DND-41 (cell line): ENCODE data around the gene POLD1.

Experiments
- ATAC-seq: fragments of 200-7000 bp; cut with Tn5 transposase; 3 replicates; pipeline ENCODE4 v1.9.1; 2021; ENCODE audit warnings: low read depth; ENCODE audit not compliant: insufficient read depth
- DNase-seq: peaks from one replicate; pipeline ENCODE4 v3.0.0-alpha.2; 2020
- H2AFZ ChIP-seq: 2 replicates; pipeline ENCODE4 v1.6.0; 2012; ENCODE audit warnings: low read depth, low read length
- H3K27ac ChIP-seq: 2 replicates; pipeline ENCODE4 v1.5.1; 2012; ENCODE audit warnings: low read length, inconsistent platforms
- H3K27me3 ChIP-seq: fragments of 200-600 bp; sonication (generic); 2 replicates; pipeline ENCODE4 v1.6.0; 2012; ENCODE audit warnings: low read length, mild to moderate bottlenecking, inconsistent platforms; ENCODE audit not compliant: insufficient read depth, poor library complexity
- H3K36me3 ChIP-seq: 2 replicates; pipeline ENCODE4 v1.5.1; 2012; ENCODE audit warnings: low read length, inconsistent platforms; ENCODE audit not compliant: insufficient read depth
- H3K4me1 ChIP-seq: 2 replicates; pipeline ENCODE4 v1.5.1; 2012; ENCODE audit warnings: mild to moderate bottlenecking, low read length; ENCODE audit not compliant: insufficient read depth
- H3K4me2 ChIP-seq: 2 replicates; pipeline ENCODE4 v1.6.0; 2012; ENCODE audit warnings: mild to moderate bottlenecking, moderate library complexity, low read length, inconsistent platforms; ENCODE audit not compliant: insufficient read depth
- H3K4me3 ChIP-seq, 2 experiments: fragments of 200-600 bp in 1 of 2; shearing (Covaris generic) in 1 of 2; 2 replicates each; pipeline ENCODE4 v1.5.1; 2012 to 2016; ENCODE audit warnings: inconsistent platforms in 2 of 2, low read length in 2 of 2, mild to moderate bottlenecking in 2 of 2, low read depth in 1 of 2, moderate library complexity in 1 of 2
- H3K79me2 ChIP-seq: 2 replicates; pipeline ENCODE4 v1.6.0; 2012; ENCODE audit warnings: low read length, inconsistent platforms; ENCODE audit not compliant: insufficient read depth
- H3K9ac ChIP-seq: 2 replicates; pipeline ENCODE4 v1.6.0; 2012; ENCODE audit warnings: low read depth, mild to moderate bottlenecking, inconsistent platforms, low read length, moderate library complexity
- H3K9me3 ChIP-seq: 2 replicates; pipeline ENCODE4 v1.5.1; 2012; ENCODE audit warnings: low read length, moderate library complexity, mild to moderate bottlenecking, inconsistent platforms; ENCODE audit not compliant: insufficient read depth, severe bottlenecking
- H4K20me1 ChIP-seq: 2 replicates; pipeline ENCODE4 v1.6.0; 2012; ENCODE audit warnings: low read length; ENCODE audit not compliant: insufficient read depth
- CTCF ChIP-seq: IDR thresholded peaks from 2 replicates; pipeline ENCODE4 v1.5.1; 2012; ENCODE audit warnings: borderline replicate concordance, low read length, moderate library complexity, mild to moderate bottlenecking; ENCODE audit not compliant: poor library complexity, severe bottlenecking; ENCODE audit errors: extremely low read depth
- EZH2 ChIP-seq: IDR thresholded peaks from 3 replicates; pipeline ENCODE4 v1.6.1; 2012; ENCODE audit warnings: borderline replicate concordance, low read depth, mild to moderate bottlenecking, moderate library complexity, low read length, inconsistent platforms; ENCODE audit not compliant: severe bottlenecking

The POLD1 gene

DNA sequence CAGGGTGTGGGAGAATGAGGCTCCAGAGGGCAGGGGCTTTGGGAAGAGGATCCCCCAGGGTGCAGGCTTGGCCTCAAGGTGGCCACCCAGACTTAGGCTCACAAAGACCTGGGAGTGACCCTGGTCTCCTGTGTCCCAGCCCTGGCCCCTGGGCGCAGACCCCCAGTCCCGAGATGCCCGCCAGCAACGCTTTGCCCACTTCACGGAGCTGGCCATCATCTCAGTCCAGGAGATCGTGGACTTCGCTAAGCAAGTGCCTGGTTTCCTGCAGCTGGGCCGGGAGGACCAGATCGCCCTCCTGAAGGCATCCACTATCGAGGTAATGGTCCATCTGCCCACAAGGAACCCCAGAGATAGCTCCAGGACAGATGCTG lies 5.3 kb upstream of the POLD1 start:
- Histone ChIP-seq H3K27ac (no peak overlapping the region), H3K79me2 (peaks cover 12% of the 10 kb centered on the region), H3K9me3 (no peaks in the 10 kb centered on the region), H3K4me1 (peaks cover 25% of the 10 kb centered on the region), H3K36me3 (peaks cover 55% of the 10 kb centered on the region), H3K4me3 (no peak overlapping the region), H3K9ac (no peak overlapping the region), H3K27me3 (no peaks in the 10 kb centered on the region), H4K20me1 (peaks cover 34% of the 10 kb centered on the region), H2AFZ (no peak overlapping the region), H3K4me2 (no peak overlapping the region)
- ATAC-seq (no peak), DNase-seq (no peak)
- TF ChIP-seq EZH2: no peak
- no peak for TF ChIP-seq CTCF

DNA sequence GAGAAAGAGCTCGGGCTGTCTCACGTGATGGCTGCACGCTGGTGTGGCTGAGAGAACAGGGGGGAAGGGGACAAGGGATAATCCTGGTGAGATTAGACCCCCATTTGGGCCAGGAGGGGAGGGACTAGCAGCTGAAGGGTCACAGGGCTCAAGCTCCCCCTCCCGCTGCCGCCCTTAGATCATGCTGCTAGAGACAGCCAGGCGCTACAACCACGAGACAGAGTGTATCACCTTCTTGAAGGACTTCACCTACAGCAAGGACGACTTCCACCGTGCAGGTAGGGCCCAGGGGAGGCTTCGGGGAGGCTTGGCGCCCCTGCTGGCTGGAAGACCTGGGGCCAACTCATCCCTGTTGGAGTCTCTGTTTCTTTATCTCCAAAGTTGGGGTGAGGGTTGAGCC lies 4.5 kb upstream of the POLD1 start:
- peaks cover 26% of the 10 kb centered on the region for H3K4me1 ChIP-seq
- H3K9ac ChIP-seq: no peak overlapping the region
- H2AFZ ChIP-seq: no peak overlapping the region
- H4K20me1 ChIP-seq: peaks cover 36% of the 10 kb centered on the region
- H3K36me3 ChIP-seq: peaks cover 56% of the 10 kb centered on the region
- no peak overlapping the region for H3K4me2 ChIP-seq
- TF ChIP-seq CTCF: no peak
- no peak for TF ChIP-seq EZH2
- H3K4me3 ChIP-seq: no peak overlapping the region
- H3K27ac ChIP-seq: no peak overlapping the region
- H3K9me3 ChIP-seq: no peaks in the 10 kb centered on the region
- no peaks in the 10 kb centered on the region for H3K27me3 ChIP-seq
- ATAC-seq: no peak
- H3K79me2 ChIP-seq: peaks cover 16% of the 10 kb centered on the region
- no peak for DNase-seq

GRCh38 chr19:50380137-50380536 lies 4.0 kb upstream of the POLD1 start:
- no peak for DNase-seq
- Histone ChIP-seq H3K4me3 (no peak overlapping the region), H3K79me2 (peaks cover 21% of the 10 kb centered on the region), H3K36me3 (peaks cover 58% of the 10 kb centered on the region), H3K27ac (no peak overlapping the region), H3K9ac (no peak overlapping the region), H3K27me3 (no peaks in the 10 kb centered on the region), H3K4me1 (peaks cover 31% of the 10 kb centered on the region), H3K9me3 (no peaks in the 10 kb centered on the region), H4K20me1 (peaks cover 41% of the 10 kb centered on the region), H2AFZ (no peak overlapping the region), H3K4me2 (no peak overlapping the region)
- TF ChIP-seq CTCF: no peak
- no peak for TF ChIP-seq EZH2
- no peak for ATAC-seq

GRCh38 chr19:50380751-50381151 lies 3.4 kb upstream of the POLD1 start:
- peaks cover 31% of the 10 kb centered on the region for H3K4me1 ChIP-seq
- peaks cover 61% of the 10 kb centered on the region for H3K36me3 ChIP-seq
- TF ChIP-seq CTCF (no peak), EZH2 (no peak)
- H2AFZ ChIP-seq: no peak overlapping the region
- H3K4me3 ChIP-seq: no peak overlapping the region
- no peak overlapping the region for H3K4me2 ChIP-seq
- H4K20me1 ChIP-seq: peaks cover 47% of the 10 kb centered on the region
- peaks cover 28% of the 10 kb centered on the region for H3K79me2 ChIP-seq
- no peak overlapping the region for H3K9ac ChIP-seq
- H3K27me3 ChIP-seq: no peaks in the 10 kb centered on the region
- DNase-seq (no peak), ATAC-seq (no peak)
- H3K27ac ChIP-seq: no peak overlapping the region
- no peaks in the 10 kb centered on the region for H3K9me3 ChIP-seq
